CD4-positive, alpha-beta T cell (primary cell): ENCODE measurements around the gene WDR64. TPM values are rescaled to one million over a fixed set of nuclear protein-coding genes. Genes with fewer than 3 reads are reported as not detected.

Source experiments
- ATAC-seq: fragments of 200-7000 bp; cut with Tn5 transposase; one replicate; pipeline ENCODE4 v1.10.0; 2022; ENCODE audit warnings: mild to moderate bottlenecking; ENCODE audit not compliant: poor library complexity
- CTCF ChIA-PET: fragments of 350-600 bp; sonication (Branson Sonifier 250); formaldehyde crosslinking; loops from one replicate; lab custom pipeline; 2021; ENCODE audit warnings: antibody characterized with exemption, inconsistent platforms; lab: Charles Lee
- POLR2A ChIA-PET: fragments of 350-600 bp; sonication (Branson Sonifier 250); formaldehyde crosslinking; loops from one replicate; lab custom pipeline; 2021; ENCODE audit warnings: antibody characterized with exemption, inconsistent platforms; lab: Charles Lee
- DNase-seq, 14 experiments: peaks; one replicate each; pipeline ENCODE4 v3.0.0-alpha.2; 2013 to 2020; ENCODE audit warnings: mixed read lengths in 2 of 14
- H3K27ac ChIP-seq, 2 donors: one replicate each; pipeline versions ENCODE4 v1.5.1 to v1.7.0; 2013; ENCODE audit warnings: low read length in 2 of 2, low read depth in 1 of 2, mild to moderate bottlenecking in 1 of 2
- H3K27me3 ChIP-seq, 2 experiments: 1 replicate in 1 of 2; 2 replicates in 1 of 2; pipeline versions ENCODE4 v1.6.1 to v1.7.0; 2013; ENCODE audit warnings: low read length in 2 of 2, control low read depth in 1 of 2, mild to moderate bottlenecking in 1 of 2, moderate library complexity in 1 of 2; ENCODE audit not compliant: insufficient read depth in 2 of 2, control insufficient read depth in 1 of 2
- H3K36me3 ChIP-seq: one replicate; pipeline ENCODE4 v1.6.1; 2013; ENCODE audit warnings: low read length, control low read depth; ENCODE audit not compliant: insufficient read depth
- H3K4me1 ChIP-seq: one replicate; pipeline ENCODE4 v1.6.1; 2013; ENCODE audit warnings: low read length, control low read depth; ENCODE audit not compliant: insufficient read depth
- H3K4me3 ChIP-seq: one replicate; pipeline ENCODE4 v1.5.1; 2013; ENCODE audit warnings: mild to moderate bottlenecking, low read length, moderate library complexity
- H3K9me3 ChIP-seq, 2 experiments: 1 replicate in 1 of 2; 2 replicates in 1 of 2; pipeline versions ENCODE4 v1.6.1 to v1.7.0; 2013; ENCODE audit warnings: low read length in 2 of 2, mild to moderate bottlenecking in 2 of 2, control low read depth in 1 of 2, moderate library complexity in 1 of 2; ENCODE audit not compliant: control insufficient read depth in 1 of 2, insufficient read depth in 1 of 2
- H3K27ac Mint-ChIP-seq: one replicate; pipeline ENCODE4 v1.8.0; 2020; ENCODE audit warnings: mixed read lengths
- H3K27me3 Mint-ChIP-seq: one replicate; pipeline ENCODE4 v1.8.0; 2021; ENCODE audit warnings: mixed read lengths
- H3K36me3 Mint-ChIP-seq: one replicate; pipeline ENCODE4 v1.8.0; 2021; ENCODE audit warnings: low read depth, mixed read lengths
- H3K4me1 Mint-ChIP-seq: one replicate; pipeline ENCODE4 v1.8.0; 2021; ENCODE audit warnings: low read depth, mixed read lengths
- H3K4me3 Mint-ChIP-seq: one replicate; pipeline ENCODE4 v1.8.0; 2020; ENCODE audit warnings: mild to moderate bottlenecking, mixed read lengths
- H3K9me3 Mint-ChIP-seq: one replicate; pipeline ENCODE4 v1.8.0; 2020; ENCODE audit warnings: mixed read lengths
- intact Hi-C, 2 experiments: fragments of 100-400 bp; cut with DNase I in 1 of 2; cut with micrococcal nuclease in 1 of 2; formaldehyde crosslinking; loops; one replicate each; pipeline versions ENCODE4 v1.15.1 to v1.9.0; 2023 to 2025; cut with DNase I, micrococcal nuclease
- total RNA-seq, 174 experiments: library from RNA in 2 of 174; stranded (reverse) in 2 of 174; gene quantifications; one replicate each; pipeline ENCODE4 v1.2.3 and lab custom pipeline; 2021 to 2026
- TF ChIP-seq, protein P1 (sequence below): fragments of 200-600 bp; IDR thresholded peaks from one replicate; pipeline ENCODE4 v1.8.0; 2022; ENCODE audit warnings: antibody characterized with exemption, mild to moderate bottlenecking

The WDR64 gene
- total RNA-seq, 2 experiments from 2014 or later = 0.67 TPM; not detected in 1

DNA sequence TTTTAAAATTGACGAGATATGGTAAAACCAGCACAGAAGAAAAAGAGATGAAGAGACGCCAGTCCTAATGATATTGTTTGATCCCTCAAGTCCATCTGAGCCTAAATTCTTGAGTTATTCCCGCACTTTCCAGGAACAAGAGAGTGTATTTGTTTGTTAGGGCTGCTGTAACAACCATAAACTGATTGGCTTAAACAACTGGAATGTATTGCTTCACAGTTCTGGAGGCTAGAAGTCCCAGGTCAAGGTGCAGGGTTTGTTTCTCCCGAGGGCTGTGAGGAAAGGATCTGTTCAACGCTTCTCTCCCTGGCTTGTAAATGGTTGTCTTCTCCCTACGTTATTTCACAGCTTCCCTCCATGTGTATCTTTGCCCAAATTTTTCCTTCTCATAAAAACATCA is 188.1 kb downstream of the WDR64 start:
- H3K36me3 ChIP-seq = no peaks in the 10 kb centered on the region
- POLR2A ChIA-PET = no interaction called here
- Mint-ChIP-seq H3K27me3 (no peaks in the 10 kb centered on the region), H3K9me3 (no peaks in the 10 kb centered on the region), H3K4me3 (no peak overlapping the region), H3K36me3 (no peaks in the 10 kb centered on the region), H3K27ac (no peak overlapping the region), H3K4me1 (no peaks in the 10 kb centered on the region)
- no peaks in the 10 kb centered on the region for H3K9me3 ChIP-seq
- ATAC-seq (no peak), DNase-seq (no peak)
- H3K27me3 ChIP-seq = no peaks in the 10 kb centered on the region
- intact Hi-C loops = loop anchor here in 1 of 2 experiments (5.0 kb wide), 1 partner anchor 233 kb away; no protein-coding TSS in a partner anchor
- CTCF ChIA-PET = no interaction called here
- no peak overlapping the region for H3K27ac ChIP-seq
- no peak overlapping the region for H3K4me3 ChIP-seq
- TF ChIP-seq, protein P1, sequence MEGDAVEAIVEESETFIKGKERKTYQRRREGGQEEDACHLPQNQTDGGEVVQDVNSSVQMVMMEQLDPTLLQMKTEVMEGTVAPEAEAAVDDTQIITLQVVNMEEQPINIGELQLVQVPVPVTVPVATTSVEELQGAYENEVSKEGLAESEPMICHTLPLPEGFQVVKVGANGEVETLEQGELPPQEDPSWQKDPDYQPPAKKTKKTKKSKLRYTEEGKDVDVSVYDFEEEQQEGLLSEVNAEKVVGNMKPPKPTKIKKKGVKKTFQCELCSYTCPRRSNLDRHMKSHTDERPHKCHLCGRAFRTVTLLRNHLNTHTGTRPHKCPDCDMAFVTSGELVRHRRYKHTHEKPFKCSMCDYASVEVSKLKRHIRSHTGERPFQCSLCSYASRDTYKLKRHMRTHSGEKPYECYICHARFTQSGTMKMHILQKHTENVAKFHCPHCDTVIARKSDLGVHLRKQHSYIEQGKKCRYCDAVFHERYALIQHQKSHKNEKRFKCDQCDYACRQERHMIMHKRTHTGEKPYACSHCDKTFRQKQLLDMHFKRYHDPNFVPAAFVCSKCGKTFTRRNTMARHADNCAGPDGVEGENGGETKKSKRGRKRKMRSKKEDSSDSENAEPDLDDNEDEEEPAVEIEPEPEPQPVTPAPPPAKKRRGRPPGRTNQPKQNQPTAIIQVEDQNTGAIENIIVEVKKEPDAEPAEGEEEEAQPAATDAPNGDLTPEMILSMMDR = no peak
- H3K4me1 ChIP-seq = no peaks in the 10 kb centered on the region

DNA sequence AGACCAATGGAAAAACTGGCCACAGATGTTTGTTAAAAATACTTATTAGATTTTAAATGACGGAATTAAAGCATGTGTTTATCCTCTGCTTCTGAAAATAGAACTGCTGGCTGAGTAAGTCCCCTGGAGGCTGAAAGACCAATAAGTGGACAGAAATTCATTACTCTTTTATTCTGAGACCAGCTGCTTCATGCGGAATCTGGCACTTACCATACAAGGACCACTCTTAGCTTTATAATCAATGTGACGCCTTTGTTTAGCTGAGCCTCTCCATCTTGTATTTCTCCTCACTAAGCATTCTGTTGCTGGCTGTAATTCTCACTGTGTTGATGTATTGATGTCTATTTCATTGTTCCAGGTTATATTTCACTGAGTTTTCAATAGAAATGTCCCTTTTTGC is 189.6 kb downstream of the WDR64 start:
- H3K4me3 Mint-ChIP-seq = no peak overlapping the region
- ChIA-PET POLR2A (no interaction called here), CTCF (no interaction called here)
- Histone ChIP-seq H3K4me1 (no peaks in the 10 kb centered on the region), H3K27me3 (no peaks in the 10 kb centered on the region), H3K4me3 (no peak overlapping the region), H3K27ac (no peak overlapping the region), H3K36me3 (no peaks in the 10 kb centered on the region), H3K9me3 (no peaks in the 10 kb centered on the region)
- no peaks in the 10 kb centered on the region for H3K27me3 Mint-ChIP-seq
- no peak overlapping the region for H3K27ac Mint-ChIP-seq
- no peak for ATAC-seq
- intact Hi-C loops = loop anchor here in 1 of 2 experiments (5.0 kb wide), 1 partner anchor 234 kb away; no protein-coding TSS in a partner anchor
- no peaks in the 10 kb centered on the region for H3K36me3 Mint-ChIP-seq
- TF ChIP-seq, protein P1 = no peak
- no peaks in the 10 kb centered on the region for H3K9me3 Mint-ChIP-seq
- no peak for DNase-seq
- H3K4me1 Mint-ChIP-seq = no peaks in the 10 kb centered on the region

DNA sequence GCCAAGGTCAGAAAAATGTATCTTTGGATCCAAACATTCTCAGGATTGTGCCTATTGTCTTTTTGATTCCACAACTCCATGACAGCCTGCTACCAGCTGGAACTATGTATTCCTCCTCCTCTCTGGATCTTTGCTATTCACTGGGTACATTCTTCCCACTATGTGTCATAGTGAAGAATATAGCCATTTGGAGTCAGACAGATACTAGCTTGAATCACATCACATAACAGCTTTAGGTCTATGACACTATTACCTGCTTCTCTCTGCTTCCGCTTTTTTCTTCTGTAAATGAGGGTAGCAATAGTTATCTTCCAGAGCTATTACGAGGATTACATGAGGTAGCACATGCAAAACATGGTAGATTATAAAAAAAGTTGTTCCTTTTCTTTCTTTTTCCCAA is 190.5 kb downstream of the WDR64 start:
- H3K4me3 ChIP-seq = no peak overlapping the region
- no peak for ATAC-seq
- TF ChIP-seq, protein P1 = no peak
- no peaks in the 10 kb centered on the region for H3K36me3 ChIP-seq
- Mint-ChIP-seq H3K27me3 (no peaks in the 10 kb centered on the region), H3K4me1 (peaks cover 6% of the 10 kb centered on the region), H3K9me3 (no peaks in the 10 kb centered on the region), H3K36me3 (no peaks in the 10 kb centered on the region), H3K27ac (no peak overlapping the region), H3K4me3 (no peak overlapping the region)
- H3K27ac ChIP-seq = no peak overlapping the region
- peaks cover 4% of the 10 kb centered on the region for H3K4me1 ChIP-seq
- POLR2A ChIA-PET = no interaction called here
- CTCF ChIA-PET = no interaction called here
- no peaks in the 10 kb centered on the region for H3K27me3 ChIP-seq
- no peaks in the 10 kb centered on the region for H3K9me3 ChIP-seq
- no peak for DNase-seq
- intact Hi-C loops = loop anchor here in 1 of 2 experiments (5.0 kb wide), 1 partner anchor 235 kb away; no protein-coding TSS in a partner anchor
